ENCODE results near the gene NFATC2IP.

DNA sequence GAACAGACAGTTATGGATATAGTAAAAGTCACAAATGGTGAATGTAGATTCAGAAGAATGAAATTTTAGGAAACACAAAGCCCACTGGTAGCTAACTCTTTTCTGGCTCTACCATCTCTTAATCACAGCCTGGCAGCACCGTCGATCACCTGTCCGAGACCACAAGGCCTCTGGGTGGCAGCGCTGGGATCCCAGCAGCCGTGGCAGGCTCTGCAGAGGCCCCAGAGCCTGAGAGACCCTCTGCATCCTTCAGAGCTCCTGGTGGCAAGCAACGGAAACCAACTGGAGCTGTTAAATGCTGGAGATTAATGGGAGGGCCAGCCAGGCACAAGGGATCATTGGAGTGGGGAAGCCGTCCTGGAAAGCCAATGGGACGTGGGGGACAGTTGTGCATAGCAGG, 60.4 kb downstream of the NFATC2IP start:
- TF ChIP-seq SMC3 (IDR thresholded peaks at IDR 0.05; ENCODE audit: low read depth, low read length) = no peak
- TF ChIP-seq CTCF (conservative IDR thresholded peaks at IDR 0.05; ENCODE audit: low read depth, low read length) = no peak
- TF ChIP-seq POLR2A (IDR thresholded peaks at IDR 0.05; ENCODE audit: low read depth, low read length) = no peak
- TF ChIP-seq NFE2L2 (IDR thresholded peaks at IDR 0.05; ENCODE audit: low read depth, low read length) = no peak
